GM21576 (cell line): ENCODE results near the gene MRPL43.
"Not testable (repeated sequence)": the region's sequence is repeated elsewhere in the genome, so short reads cannot be mapped to it uniquely, and the experiment has no call there.

Source experiments
- ATAC-seq: cut with Tn5 transposase; IDR thresholded peaks from one replicate; pipeline ENCODE4 v1.9.1; 2021; ENCODE audit warnings: mild to moderate bottlenecking, moderate library complexity; ENCODE audit not compliant: unreplicated experiment

Gene MRPL43

DNA sequence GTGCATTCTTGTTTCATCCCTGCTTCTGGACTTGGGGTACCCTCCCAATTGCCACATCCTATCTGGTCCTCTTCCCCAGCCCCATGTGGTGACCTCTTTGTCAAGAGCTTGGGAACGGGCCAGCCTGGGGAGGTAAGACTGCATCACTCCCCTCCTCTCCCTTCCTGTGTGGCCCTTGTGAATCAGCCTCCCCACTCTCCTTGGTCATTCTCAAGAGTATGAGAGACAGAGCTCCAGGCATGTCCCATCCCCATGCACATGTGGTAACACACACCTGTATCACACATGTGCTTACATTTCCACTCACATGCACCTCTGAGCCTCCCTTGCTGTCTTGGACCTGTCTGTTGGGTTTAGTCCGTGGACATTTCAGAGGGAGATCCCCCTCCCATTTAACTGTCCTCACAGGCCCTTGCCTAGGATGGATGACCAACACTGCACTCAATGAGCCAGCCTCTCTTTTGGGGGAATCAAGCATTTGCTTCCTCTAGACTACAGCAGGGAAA is 2.6 kb downstream of the MRPL43 start:
- ATAC-seq: no peak

DNA sequence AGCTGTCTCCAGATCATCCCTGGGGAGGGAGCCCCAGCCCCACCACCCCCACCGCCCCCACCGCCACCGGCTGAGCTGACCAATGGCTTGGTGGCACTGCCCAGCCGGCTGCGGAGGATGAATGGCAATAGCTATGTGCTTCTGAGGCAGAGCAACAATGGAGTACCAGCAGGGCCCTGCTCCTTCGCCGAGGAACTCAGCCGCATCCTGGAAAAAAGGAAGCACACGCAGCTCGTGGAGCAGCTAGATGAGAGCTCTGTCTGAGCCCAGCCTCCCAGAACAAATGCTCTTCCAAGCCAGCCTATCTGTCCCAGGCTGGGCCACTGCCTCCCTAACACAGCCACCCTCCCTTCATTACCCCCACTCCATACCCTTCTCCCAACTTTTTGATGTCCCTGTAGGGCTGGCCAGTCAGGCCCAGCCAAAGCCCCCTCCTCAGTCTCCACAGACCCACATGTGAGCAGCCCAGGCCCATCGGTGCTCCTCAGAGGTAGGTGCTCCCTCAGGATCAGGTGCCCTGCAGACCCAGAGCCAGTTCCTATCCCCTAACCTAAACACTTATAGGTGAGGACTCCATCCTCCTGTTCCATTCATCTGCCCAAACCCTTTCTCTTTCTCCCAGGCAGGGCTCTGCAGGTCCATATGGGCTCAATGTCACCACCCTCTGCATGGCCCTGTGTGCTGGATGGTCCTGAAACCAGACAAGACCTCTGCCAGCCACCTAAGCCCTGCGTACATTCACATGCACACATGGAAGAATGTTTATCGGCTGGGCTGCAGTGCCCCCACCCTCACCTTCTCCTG is 3.2 kb downstream of the MRPL43 start:
- ATAC-seq: no peak

DNA sequence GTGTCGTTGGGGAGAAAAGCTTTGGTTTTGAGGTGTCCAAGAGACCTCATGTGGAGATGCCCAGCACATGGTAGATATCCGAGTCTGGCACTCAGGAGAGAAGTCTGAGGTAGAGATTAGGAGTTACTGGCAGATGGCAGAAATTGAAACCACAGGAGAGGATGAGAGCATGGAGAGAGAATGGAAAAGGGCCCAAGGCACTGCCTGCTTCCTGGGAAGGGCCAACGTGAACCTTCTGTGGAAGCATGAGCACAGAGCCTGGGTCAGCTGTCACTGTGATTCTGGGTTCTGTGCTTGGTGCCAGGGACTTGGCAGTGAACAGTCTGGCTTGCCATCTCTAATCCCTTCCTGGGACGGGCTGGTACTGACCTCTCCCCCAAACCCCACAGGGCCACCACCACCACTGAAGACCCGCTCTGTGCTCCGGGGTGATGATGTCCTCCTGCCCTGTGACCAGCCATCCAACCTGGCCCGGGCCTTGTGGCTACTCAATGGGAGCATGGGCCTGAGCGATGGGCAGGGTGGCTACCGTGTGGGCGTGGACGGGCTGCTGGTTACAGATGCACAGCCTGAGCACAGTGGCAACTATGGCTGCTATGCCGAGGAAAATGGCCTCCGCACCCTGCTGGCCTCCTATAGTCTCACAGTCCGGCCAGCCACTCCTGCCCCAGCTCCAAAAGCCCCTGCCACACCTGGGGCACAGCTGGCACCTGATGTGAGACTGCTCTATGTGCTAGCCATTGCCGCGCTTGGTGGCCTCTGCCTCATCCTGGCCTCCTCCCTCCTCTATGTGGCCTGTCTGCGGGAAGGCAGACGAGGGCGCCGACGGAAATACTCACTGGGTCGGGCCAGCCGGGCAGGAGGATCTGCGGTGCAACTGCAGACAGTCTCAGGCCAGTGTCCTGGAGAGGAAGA is 4.1 kb downstream of the MRPL43 start:
- no peak for ATAC-seq

DNA sequence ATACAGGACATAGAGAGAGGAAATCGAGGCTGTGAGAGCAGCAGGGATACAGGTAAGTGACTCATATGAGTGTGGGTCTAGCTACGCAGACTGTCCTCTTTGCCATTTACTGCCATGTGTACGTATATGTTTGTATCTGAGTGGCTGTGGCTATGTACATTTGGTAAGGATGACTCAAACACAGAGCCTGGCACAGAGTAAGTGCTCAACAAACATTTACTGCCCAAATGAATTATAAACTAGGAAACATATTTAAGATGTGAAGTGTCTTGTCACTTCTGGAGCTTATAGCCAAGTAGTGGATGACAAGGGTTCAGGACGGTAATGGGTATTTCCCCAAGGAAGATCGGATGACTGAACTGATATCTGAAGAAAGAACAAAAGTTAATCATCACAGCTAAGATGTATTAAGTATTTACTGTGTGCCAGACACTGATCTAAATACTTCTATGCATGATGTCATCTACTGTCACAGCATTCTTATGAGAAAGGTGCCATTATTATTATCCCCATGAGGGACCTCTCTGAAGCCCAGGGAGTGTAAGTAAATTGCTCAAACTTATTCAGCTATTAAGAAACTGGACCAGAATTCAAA is 6.0 kb downstream of the MRPL43 start:
- ATAC-seq: no peak

DNA sequence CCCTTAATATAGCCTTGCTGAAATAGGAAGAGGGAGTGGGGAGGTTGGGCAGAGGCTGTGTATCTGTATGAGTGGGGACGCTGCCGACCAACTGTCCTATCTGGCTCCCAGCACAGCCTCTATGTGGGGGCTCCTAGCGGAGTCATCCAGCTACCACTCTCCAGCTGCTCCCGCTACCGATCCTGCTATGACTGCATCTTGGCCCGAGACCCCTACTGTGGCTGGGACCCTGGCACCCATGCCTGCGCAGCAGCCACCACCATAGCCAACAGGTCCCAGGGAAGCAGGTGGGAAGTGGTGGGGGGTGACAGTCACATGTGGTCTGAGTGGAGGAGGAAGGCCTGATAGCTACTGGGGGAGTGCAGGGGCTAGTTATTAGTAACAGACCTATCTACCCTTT is 6.6 kb downstream of the MRPL43 start:
- no peak for ATAC-seq

DNA sequence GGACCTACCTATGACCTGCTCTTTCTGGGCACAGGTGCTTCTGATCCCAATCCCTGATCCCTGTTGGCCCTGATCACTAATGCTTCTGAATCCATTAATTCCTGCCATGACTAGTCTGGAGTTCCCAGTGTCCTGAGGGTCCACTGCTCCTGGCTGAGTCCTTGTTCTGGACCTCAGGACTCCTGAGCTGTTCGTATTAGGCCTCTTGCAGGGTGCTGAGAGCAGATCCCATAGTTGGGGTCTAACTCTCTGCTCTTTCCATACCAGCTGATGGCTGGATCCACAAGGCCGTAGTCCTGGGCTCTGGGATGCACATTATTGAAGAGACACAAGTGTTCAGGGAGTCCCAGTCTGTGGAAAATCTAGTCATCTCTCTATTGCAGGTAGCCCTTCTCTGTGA is 7.0 kb downstream of the MRPL43 start:
- no peak for ATAC-seq

DNA sequence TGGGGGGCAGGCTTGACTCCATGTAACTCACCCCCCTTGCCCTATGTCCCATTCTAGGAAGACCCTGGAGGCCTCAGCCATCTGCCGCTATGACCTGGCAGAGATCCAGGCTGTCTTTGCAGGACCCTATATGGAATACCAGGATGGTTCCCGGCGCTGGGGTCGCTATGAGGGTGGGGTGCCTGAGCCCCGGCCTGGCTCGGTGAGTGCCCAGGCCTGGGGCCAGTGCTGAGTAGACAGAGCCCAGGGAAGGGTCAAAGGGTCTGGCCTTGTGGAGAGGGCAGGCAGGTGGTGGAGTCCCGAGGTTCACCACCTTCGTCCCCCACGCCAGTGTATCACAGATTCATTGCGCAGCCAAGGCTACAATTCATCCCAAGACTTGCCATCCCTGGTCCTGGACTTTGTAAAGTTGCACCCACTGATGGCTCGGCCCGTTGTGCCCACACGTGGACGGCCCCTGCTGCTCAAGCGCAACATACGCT is 7.5 kb downstream of the MRPL43 start:
- ATAC-seq: no peak

DNA sequence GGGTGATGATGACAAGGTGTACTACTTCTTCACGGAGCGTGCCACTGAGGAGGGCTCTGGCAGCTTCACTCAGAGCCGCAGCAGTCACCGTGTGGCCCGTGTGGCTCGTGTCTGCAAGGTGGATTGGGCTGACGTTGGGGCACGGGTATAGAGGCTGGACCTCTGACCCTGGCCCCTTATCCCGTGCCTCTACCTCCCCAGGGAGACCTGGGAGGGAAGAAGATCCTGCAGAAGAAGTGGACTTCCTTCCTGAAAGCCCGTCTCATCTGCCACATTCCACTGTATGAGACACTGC is 8.4 kb downstream of the MRPL43 start:
- ATAC-seq: no peak

DNA sequence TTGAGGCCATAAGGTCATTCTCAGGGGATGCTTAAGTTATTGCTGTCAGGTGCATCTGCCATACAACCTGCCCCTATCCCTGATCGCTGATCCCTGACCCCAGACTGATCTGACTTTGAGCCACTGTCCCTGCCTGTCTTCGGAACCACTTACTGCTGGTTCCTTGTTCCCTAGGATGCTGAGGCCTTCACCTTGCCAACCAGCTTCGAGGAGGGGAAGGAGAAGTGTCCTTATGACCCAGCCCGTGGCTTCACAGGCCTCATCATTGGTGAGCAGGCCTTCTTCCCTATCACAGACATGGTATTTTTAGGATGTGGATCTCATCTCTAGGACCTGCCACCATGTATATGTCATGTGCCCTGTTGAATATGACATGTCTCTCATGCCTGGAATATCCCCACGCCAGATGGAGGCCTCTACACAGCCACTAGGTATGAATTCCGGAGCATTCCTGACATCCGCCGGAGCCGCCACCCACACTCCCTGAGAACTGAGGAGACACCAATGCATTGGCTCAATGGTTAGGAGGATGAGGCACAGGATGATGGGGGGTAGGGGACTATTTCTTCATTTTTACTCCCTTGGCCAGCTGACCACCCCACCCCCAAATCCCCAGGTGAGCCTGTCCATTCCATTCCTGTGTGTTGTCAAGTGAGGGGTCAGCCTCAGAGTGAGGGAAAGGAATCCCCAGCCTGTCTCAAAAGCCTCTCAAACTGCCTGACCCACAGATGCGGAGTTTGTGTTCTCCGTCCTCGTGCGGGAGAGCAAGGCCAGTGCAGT is 9.0 kb downstream of the MRPL43 start:
- ATAC-seq: no peak

DNA sequence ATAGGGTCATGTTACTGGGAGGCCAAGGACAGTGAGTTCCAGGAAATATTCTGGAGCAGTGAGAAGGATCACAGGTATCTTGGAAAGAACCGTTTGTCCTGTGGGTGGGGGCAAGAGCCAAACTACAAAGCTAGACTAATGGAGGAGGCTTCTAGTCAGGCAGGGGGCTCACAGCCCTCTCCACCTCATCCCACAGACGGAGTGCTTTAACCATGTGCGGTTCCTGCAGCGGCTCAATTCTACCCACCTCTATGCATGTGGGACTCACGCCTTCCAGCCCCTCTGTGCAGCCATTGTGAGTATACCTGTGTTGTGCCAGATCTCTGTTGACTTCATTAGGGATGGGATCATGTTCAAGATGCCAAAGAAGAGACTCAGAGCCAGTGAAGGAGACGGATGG is 9.9 kb downstream of the MRPL43 start:
- ATAC-seq: no peak

DNA sequence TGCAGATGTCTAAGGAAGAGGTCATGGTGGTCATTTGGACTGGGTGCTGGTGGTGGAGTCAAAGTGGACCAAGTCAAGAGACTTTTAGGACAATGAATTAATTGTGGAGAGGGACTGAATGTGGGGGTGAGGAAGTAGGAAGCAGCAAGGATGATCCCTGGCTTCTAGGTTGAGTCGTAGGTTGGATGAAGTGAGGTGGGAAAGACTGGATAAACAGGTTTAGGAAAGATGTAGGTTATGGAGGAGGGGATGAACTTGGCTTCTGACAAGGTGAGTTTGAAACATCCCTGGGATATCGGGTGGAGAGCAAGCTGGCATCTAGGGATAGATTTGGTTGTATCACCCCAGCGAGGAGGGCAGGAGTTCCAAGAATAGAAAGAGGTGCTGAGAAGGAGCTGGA is 10.4 kb downstream of the MRPL43 start:
- no peak for ATAC-seq

DNA sequence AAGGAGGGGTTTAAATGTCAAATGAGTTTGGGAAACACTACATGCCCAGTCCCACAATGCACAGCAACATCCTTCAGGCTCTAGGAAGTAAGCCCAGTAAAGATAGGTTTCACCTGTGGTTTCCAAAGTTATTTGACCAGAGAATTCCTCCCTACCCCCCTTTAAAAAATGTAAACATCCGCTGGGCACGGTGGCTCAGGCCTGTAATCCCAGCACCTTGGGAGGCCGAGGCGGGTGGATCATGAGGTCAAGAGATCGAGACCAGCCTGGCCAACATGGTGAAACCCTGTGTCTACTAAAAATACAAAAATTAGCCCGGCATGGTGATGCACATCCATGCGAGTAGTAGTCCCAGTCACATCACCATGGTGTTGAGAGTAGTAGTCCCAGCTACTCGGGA is 11.9 kb downstream of the MRPL43 start:
- not testable (repeated sequence) for ATAC-seq

DNA sequence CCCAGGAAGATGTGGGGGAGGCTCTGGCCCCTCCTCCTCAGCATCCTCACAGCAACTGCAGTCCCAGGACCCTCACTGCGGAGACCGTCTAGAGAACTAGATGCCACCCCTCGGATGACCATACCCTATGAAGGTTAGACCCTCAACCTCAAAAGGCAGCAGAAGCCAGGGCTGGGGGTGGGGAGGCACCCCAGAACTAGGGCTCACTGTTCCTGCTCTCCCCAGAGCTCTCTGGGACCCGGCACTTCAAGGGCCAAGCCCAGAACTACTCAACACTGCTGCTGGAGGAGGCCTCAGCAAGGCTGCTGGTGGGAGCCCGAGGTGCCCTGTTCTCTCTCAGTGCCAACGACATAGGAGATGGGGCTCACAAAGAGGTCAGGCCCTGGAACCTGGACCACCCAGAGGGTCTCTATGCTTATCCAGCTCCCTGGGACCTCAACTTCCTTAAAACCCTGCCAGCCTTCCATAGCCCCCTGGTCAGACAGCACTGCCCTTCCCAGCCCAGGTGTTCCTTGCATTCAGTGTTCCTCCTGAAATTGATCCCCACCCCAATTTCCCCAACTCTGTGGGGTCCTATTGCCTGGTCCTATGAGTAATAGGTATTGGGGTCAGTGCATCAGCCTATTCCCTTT is 14.3 kb downstream of the MRPL43 start:
- ATAC-seq: no peak

DNA sequence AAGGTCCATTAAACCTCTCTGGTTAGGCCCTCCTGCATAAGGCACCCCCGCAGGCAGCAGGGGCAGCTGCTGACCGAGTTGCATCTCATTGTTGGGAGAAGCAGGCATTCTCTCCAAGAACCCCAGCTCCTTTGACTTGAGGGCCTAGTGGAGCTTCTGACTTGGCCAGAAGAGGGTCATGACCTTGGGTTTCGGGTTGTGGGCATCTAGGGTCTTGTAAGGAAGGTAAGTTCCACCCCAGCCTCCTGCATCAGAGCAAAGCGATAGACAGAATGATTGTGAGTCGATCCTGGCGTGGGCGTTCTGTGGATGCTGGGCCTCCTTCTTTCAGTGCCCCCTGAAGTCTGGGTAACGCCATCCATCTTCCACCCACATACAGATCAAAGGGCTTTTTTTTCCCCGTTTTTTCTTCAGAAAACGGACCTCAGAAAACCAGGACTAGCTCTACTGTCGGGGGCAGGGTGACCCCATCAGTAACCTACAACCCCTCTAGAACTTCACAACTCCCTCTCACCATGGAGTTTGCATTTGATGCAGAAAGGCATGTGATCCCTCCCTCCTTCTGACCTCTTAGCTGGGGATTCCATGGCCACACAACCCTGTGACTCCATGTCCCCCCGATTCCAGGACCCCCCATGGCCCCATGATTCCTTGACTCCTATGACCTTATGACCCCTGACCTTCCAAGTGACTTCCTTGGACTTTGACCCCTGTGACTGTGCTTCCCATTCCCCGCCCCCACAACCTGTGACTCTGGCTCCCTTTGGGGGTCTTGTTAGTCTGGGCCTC is 15.0 kb downstream of the MRPL43 start:
- no peak for ATAC-seq

DNA sequence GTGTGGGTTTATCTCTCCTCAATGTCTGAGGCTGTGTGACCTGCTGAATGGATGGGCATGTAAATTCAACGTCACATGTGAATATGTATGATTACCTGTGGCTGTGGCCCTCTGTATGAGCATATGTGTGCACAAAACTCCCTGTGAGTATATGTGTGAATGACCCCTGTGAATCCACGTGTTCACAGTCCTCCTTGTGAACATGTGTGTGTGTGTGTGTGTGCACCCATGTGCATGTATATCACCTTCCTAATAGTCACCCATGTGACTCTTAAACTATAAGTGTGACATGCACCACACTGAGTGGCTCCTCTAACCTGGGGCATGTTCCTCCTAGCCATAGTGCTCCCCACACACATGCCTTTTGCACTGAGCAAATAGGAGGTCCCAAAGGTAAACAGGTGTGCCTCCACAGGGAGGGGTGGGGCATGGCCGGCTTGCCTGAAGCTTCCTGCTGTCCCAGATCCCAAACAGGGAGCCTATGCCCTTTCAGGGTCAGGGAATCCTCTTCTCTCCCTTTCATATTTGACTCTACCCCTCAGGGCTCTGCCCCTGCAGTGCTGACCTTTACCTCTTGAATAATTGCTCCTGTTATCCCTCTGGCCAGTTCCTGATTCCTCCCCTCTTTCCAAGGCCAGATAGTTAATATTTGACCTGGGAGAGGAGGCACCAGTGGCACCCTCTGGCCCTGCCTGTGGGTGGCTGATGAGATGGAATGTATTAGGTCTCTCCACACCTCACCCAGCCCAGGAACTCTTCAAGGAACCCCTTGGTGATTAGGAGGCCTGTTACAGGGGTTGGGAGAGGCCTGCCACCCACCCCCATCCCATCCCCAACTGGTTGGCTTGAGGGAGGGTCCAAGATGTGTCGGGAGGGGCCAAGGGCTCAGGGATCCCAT is 16.1 kb downstream of the MRPL43 start:
- no peak for ATAC-seq

DNA sequence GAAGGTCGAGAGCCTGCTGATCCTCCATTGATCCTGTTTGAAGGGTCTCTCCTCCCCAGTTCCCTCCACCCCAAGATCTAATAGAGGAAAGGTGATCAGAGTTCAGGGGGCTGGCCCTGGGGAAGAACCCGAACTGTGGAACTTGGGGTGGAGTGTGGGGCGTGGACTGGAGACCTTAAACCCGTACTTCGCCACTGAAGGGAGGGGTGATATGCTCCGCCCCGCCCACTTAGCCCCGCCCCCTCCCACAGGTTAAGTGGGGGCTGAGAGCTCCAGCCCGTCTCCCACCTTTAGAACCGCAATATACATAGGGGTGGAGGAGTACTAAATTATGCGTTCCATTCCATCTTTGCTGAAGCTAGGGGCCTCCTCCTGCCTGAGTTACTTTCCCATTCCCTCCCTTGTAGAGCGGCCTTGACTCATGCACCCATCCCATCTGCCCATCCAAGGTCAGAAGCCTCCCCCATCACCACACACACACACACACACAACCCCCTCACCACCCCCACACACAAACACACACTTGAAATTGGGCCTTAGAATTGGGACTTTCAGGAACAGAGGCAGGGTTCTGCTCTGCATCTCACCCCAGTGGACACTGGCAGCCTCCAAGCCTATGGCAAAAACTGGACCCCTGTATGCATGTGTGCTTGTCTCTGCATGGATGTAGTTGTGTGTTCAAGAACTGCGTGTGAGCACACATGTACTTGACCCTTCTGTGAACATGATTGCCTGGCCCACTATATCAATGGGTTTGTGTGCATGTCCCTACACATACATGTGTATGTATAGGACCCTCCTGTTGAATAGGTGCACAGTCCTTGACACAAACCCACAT is 17.0 kb downstream of the MRPL43 start:
- no peak for ATAC-seq

DNA sequence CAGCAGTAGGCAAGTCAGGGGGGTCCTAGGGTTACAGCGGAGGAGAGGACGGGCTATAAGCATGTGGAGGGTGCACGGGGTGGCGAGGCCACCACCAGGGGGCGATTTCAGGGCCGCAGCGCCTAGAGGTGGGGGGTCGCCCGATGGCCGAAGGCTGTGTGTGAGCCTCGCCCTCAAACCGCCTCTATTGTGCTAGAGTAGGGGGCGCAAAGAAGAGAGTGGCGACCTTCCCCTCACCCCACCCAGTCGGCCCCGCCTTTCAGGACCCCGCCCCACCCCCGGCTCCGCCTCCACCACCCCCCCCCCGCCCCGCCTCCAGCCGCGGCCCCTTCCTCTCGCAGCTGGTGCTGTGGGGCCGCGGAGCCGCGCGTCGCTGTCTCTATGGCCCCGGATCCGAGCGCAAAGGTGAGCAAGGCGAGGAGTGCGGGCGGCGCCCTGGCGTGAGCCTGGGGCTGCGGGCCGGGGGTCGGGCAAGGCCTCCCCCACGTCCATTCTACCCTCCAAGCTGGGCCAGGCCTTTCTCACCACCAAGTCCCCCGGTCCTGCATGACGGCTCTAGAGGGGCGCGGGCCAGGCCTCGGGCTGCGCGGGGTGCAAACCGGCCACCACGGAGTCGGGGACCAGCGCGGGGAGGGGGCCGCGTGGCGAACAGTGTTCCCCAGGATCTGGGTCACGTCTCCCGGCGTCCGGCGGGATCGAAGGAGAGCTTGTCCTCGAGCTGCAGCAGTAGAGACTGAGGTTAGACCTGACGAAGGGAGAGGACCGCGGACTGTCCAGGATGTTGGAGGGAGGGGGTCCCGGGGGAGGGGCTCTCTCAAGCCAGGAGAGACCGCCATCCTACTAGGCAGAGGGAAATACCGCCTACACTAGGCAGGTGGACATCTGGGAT is 17.9 kb downstream of the MRPL43 start, which contains the start of gene SEMA4G:
SEMA4G (plus strand) TSS at position 318 of the 889 bp plus-strand sequence. CDS start 3,409 bp downstream, outside the sequence.
- no peak for ATAC-seq
